Kidney epithelial cell (primary cell): ENCODE measurements around the gene TCTA. TPM values are rescaled to one million over a fixed set of nuclear protein-coding genes. Genes with fewer than 3 reads are reported as not detected.
"Not testable (repeated sequence)": the region's sequence is repeated elsewhere in the genome, so short reads cannot be mapped to it uniquely, and the experiment has no call there.

Experiments used
- DNase-seq: peaks from one replicate; pipeline ENCODE4 v3.0.0-alpha.2; 2010; ENCODE audit warnings: low read depth
- H3K27me3 ChIP-seq: 2 replicates; pipeline ENCODE4 v1.6.0; 2011; ENCODE audit warnings: low read length; ENCODE audit not compliant: control insufficient read depth, insufficient read depth
- H3K36me3 ChIP-seq: 2 replicates; pipeline ENCODE4 v1.5.1; 2011; ENCODE audit warnings: low read length; ENCODE audit not compliant: control insufficient read depth, insufficient read depth
- H3K4me3 ChIP-seq: 2 replicates; pipeline ENCODE4 v1.5.1; 2011; ENCODE audit warnings: low read depth, mild to moderate bottlenecking, control low read depth, low read length
- total RNA-seq: library from RNA; depleted of rRNA; stranded (reverse); fragments of >200 nt; gene quantifications from 2 replicates; pipeline ENCODE4 v1.2.3, GENCODE V29; 2015
- TF ChIP-seq, protein P1 (sequence below): IDR thresholded peaks from 2 replicates; pipeline ENCODE4 v1.5.1; 2011; ENCODE audit warnings: mild to moderate bottlenecking, moderate library complexity, low read length, control low read depth, inconsistent platforms; ENCODE audit not compliant: insufficient read depth, poor library complexity, severe bottlenecking

Gene TCTA
- total RNA-seq, 1 donor from 2014 or later = 17.4 TPM

DNA sequence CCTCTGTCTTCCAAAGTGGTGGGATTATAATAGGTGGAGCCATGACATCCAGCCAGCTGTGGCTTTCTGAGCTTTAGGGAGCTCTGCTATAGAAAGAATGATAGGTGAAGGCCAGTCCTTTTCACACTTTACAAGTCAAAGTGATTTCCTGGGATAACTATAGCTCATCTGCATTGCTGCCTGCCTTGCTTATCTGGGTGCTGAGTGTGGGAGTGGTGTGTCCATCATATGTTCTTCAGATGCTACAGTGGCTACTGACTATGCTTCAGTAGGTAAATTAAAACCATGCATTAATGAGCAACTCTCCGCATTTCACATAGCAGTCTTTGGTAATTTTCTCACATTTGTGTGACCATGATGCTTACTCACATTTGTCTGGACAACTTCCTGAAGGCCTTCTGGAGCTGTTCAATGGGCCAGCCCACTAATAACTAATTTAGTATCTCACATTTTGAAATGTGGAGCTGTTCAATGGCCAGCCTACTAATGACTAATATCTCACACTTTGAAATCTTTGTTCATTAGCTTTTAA lies 23.9 kb upstream of the TCTA start:
- TF ChIP-seq, protein P1, sequence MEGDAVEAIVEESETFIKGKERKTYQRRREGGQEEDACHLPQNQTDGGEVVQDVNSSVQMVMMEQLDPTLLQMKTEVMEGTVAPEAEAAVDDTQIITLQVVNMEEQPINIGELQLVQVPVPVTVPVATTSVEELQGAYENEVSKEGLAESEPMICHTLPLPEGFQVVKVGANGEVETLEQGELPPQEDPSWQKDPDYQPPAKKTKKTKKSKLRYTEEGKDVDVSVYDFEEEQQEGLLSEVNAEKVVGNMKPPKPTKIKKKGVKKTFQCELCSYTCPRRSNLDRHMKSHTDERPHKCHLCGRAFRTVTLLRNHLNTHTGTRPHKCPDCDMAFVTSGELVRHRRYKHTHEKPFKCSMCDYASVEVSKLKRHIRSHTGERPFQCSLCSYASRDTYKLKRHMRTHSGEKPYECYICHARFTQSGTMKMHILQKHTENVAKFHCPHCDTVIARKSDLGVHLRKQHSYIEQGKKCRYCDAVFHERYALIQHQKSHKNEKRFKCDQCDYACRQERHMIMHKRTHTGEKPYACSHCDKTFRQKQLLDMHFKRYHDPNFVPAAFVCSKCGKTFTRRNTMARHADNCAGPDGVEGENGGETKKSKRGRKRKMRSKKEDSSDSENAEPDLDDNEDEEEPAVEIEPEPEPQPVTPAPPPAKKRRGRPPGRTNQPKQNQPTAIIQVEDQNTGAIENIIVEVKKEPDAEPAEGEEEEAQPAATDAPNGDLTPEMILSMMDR = no peak
- DNase-seq = no peak
- H3K36me3 ChIP-seq = no peaks in the 10 kb centered on the region
- H3K4me3 ChIP-seq = no peak overlapping the region
- H3K27me3 ChIP-seq = no peaks in the 10 kb centered on the region

DNA sequence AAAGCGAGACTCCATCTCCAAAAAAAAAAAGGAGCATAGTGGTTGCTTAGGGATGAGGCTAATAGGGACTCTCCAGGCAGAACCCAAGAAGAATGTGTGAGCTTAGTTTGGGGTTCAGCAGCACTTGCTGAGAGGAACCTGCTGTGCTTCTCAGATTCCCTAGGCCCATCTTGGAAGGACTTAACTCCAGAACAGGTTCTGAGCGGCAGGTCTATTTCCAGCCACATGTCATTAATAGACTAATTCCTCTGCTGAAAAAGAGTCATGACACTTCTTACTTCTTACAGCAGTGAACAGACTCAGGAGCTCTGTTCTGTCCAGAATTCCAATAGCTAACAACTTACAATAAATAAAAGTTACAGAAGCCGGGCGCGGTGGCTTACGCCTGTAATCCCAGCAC lies 22.9 kb upstream of the TCTA start:
- Histone ChIP-seq H3K4me3 (no peak overlapping the region), H3K36me3 (no peaks in the 10 kb centered on the region), H3K27me3 (no peaks in the 10 kb centered on the region)
- no peak for DNase-seq
- TF ChIP-seq, protein P1 = no peak

DNA sequence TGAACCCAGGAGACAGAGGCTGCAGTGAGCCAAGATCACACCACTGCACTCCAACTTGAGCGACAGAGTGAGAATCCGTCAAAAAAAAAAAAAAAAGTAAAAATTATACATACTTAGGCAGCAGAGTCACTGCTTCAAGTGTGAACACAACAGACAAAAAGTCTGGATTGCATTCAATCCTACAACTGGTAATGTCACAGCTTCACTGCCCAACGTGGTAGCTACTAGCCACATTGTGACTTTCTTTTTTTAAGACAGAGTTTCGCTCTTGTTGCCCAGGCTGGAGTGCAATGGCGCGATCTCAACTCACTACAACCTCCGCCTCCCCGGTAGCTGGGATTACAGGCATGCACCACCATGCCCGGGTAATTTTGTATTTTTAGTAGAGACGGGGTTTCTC lies 20.9 kb upstream of the TCTA start:
- H3K4me3 ChIP-seq, DNase-seq, H3K27me3 ChIP-seq, H3K36me3 ChIP-seq: not testable (repeated sequence)

DNA sequence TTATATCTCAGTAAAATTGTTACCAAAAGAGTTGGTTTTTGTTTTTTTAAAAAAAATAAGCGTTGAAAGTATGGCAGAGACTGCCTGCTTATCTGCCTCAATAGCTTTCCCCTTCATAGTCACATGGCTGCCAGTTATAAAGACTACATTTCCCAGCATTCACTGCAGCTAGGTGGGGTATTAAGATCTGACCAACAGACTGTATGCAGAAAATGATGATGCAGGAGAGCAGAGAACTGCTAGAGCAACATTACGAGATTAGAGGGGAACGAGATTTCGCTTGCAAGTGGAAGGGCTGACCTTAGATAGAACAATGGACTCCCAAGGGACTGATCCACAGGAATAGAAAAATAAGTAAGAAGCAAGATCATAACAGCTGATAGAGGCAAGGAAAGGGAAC lies 14.8 kb upstream of the TCTA start:
- TF ChIP-seq, protein P1 = no peak
- no peak overlapping the region for H3K4me3 ChIP-seq
- no peak for DNase-seq
- no peaks in the 10 kb centered on the region for H3K27me3 ChIP-seq
- H3K36me3 ChIP-seq = no peaks in the 10 kb centered on the region

DNA sequence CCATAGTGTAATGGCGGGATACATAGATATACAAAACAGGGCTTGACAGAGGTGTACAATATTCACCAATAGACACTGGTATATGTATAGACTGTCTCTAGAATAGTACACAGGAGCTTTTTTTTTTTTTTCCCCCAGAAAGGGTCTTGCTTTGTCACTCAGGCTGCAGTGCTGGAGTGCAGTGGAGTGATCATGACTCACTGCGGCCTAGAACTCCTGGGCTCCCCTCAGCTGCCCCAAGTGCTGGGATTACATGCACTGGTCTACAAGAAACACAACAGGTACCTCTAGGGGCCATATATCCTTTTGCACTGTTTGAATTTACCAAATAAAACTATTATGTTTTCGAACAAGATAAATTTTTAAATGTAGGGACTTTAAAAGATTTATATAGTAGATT lies 12.8 kb upstream of the TCTA start:
- H3K36me3 ChIP-seq = no peaks in the 10 kb centered on the region
- H3K4me3 ChIP-seq = no peak overlapping the region
- no peak for DNase-seq
- no peaks in the 10 kb centered on the region for H3K27me3 ChIP-seq
- TF ChIP-seq, protein P1 = no peak

DNA sequence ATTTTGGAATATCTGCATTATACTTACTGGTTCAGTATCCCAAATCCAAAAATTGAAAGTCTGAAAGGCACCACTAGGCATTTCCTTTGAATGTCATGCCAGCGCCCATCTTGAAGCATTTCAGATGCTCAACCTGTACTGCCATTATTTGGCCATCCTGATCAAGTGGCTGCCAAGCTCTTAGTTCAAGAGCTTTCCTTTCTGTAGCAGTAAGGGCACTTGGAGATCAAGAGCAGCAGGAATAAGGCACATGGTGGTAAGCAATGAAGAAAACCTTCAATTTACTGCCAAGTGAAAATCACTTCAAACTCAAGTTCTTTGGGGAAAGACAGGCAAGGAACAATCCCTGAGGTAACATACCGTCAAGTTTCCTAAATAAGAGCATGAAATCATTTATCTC lies 10.5 kb upstream of the TCTA start:
- no peak for DNase-seq
- TF ChIP-seq, protein P1 = no peak
- H3K4me3 ChIP-seq = no peak overlapping the region
- no peaks in the 10 kb centered on the region for H3K27me3 ChIP-seq
- H3K36me3 ChIP-seq = no peaks in the 10 kb centered on the region
